ENCODE measurements around the gene MYBPH.

Gene MYBPH

DNA sequence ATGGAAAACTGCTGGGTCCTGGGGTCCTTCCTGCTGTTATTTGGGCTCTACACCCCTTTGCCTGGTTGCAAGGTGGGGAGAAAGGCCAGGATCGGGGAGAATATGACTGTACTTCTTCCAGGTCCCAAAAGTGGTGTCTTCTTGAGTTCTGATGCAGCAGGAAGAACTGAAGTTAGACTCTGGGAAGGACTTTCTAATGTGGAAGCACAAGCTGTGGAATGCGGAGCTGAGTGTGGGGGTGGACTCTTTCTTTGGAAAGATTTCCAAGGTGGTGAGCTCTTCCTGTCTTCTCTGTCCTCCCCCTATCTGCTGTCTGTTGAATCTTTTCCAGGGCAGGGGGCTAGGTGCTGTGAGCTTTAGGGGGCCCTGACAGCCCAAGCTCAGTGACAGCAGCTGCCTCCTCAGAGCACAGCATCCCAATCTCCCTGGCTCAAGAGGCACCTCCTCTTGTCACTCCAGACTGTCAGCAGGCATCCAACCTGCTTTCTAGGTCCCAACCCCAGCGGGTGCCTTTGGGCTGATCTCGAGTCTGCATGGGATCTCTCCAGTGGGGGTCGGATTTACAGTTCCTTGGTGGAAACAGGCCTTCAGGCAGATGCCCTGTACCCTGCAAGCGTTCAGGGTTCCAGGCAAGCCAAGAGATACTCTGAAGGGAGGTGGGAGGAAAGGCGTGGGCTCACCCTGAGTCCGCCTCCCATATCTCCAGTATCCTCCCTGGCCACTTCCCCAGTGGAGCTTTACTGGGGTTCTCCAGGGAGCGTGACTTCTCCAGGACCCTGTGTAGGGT lies 24.9 kb downstream of the MYBPH start:
- DNase-seq (ENCODE audit: low spot score) = no peak
- no peak for FAIRE-seq

DNA sequence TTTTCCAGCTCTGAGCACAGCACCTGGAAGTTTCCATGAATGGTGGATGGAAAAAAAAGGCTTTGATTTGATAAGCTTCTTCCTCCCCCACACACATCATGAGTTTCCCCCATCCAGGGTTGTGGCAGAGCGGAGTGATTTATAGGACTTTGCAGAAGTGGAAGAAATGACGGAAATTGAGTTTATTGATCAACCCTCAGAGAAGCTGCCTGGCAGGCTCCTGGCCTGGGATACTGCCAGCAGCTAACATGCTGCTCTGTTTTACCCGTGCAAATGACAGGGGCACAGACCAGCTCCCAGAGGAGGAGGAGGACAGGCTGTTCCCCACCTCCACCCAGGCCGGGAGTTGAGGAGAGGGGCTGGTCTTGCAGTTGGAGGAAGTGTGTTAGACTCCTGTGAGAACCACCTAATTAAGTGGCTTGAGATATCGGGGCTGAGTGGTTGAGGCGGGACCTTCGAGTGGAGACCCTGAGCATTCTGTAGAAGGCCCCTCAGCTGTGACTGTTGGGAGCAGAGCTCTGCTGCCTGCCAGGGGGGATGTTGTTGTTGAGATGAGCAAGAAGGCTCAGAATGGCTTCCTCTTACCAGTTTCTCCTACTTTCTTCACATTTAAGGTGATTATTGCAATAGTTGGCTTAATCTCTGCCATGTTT lies 26.3 kb downstream of the MYBPH start:
- no peak for DNase-seq (ENCODE audit: low spot score)
- FAIRE-seq = no peak

DNA sequence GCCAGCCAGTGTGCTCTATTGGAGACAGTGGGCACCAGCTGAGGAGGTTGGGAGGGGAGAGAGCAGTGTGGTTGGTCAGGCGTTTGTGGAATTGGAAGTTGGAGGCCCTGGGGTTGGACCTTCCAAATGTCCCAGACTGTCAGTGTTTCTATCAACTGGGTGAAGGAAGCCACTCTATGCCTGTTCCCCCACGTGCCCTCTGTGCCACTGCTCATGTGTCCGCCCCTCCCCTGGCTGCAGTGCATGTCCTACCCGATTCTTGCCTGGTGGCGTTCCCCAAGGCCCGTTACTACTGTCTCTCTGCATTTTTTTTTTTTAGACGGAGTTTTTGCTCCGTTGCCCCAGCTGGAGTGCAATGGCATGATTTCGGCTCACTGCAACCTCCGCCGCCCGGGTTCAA lies 27.0 kb downstream of the MYBPH start:
- no peak for DNase-seq (ENCODE audit: low spot score)
- no peak for FAIRE-seq

DNA sequence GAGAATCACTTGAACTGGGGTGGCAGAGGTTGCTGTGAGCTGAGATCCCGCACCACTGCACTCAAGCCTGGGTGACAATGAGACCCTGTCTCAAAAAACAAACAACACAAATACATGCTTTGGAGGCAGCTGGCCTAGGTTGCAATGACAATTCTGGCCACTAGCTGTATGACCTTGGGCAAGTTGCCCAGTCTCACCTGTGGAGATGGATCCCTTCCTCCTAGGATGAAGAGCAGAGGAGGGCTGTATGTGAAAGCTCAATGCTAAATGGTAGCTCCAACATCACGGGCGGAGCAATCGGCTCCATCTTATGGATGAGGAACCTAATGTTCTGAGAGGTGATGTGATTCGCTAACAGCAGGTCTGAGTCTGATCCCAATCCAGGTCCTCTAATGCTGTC lies 27.5 kb downstream of the MYBPH start:
- DNase-seq (ENCODE audit: low spot score) (no peak), FAIRE-seq (no peak)

DNA sequence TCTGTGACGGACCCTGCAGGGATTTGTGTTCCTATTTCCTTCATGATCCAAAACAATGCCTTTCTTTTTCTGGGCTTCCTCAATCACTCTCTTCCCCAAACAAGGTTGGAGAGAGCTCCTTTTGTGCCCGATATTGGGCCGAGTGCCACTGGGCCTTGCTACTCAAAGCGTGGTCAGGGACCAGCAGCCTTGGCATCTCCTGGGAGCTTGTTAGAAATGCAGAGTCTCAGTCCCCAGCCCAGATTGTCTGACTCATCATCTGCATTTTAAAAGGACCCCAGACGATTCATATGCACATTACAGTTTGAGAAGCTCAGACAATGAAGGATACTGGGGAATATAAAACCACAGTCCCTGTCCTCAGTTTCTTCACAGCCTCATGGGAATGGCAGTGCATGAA lies 28.2 kb downstream of the MYBPH start:
- DNase-seq (ENCODE audit: low spot score) = no peak
- no peak for FAIRE-seq

DNA sequence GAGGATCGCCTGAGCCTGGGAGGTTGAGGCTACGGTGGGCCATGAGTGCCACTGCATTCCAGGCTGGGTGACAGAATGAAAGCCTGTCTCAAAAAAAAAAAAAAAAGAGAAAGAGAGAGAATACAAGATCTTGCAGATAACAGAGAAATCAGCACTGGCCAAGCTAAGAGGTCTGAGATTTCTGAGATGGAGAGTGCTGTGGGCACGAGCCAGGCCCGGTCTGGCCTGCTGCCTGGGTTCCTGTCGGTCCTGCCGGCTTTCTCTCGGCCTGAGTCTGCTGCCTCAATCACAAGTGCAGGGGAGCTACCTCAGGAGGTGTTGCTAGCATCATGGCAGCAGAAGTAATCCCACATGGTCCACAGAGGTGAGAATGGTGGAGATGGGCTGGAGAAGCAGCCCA lies 29.1 kb downstream of the MYBPH start:
- DNase-seq (ENCODE audit: low spot score) = no peak
- FAIRE-seq = no peak

DNA sequence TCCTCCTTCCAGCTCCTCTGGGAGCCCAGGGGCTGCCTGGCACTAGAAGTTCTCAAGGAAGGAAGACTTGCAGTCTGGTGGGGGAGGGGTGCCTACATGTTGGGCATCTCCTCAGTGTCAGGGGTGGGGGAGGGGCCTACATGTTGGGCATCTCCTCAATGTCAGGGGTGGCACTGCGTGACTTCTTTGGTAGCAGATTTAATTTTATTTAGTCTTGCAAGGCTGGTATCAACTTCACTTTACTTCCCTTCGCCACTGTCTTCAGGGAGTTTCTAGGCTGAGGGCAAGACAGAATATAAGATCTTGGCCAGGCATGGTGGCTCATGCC lies 29.6 kb downstream of the MYBPH start:
- DNase-seq (ENCODE audit: low spot score) = no peak
- FAIRE-seq = no peak

DNA sequence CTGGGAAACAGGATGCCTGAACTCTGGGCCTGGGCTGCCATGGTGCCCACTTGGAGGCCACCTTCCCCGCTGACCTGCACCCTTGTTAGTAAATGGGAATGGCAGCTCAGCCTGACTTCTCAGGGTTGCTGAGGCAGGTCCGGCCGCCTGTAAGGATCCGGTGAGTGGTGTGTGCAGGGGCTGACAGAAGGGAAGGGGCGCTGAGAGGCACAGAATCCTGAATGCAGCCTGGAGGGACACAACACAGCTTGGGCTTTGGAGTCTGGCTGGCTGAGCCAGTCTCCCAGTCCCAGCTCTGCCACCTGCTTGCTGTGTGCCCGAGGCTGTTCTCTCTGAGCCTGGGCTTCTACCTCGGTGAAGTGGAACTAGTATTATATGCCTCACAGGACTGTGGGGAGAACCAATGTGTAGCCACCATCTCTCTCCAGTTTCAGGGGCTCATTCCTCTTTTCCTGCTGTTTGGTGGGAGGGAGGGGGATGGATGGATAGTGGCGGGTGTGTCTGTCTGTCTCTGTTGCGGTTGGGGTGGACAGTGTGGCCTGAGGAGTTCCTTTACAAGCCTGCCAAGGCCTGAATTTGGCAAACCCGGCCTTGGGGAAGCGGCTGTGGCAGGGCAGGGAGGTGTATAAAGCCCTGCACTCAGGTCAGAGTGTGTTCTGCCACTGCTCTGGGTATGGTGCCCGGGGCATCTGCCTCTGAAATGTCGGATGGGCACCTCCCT lies 30.1 kb downstream of the MYBPH start:
- FAIRE-seq = no peak
- no peak for DNase-seq (ENCODE audit: low spot score)

DNA sequence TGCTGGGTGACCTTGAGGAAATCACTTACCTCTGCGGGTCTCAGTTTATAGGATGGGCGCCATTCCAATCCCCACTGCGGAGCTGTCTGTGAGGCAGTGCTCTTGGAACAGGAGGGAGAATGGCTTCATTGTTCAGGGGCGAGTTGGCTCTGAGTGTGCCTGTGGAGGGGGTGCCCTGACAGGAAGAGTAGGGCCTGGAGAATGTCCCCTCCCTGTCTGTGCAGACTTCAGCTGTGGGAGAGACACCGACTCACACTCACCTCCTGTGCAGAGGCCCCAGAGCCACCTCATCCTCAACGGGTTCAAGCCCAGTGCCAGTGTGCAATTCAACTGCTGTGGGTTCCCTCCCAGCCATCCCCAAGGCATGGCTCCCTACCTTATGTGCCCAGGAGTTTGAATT lies 31.0 kb downstream of the MYBPH start:
- DNase-seq (ENCODE audit: low spot score) (peak; percentile 80), FAIRE-seq (peak; percentile 87)

DNA sequence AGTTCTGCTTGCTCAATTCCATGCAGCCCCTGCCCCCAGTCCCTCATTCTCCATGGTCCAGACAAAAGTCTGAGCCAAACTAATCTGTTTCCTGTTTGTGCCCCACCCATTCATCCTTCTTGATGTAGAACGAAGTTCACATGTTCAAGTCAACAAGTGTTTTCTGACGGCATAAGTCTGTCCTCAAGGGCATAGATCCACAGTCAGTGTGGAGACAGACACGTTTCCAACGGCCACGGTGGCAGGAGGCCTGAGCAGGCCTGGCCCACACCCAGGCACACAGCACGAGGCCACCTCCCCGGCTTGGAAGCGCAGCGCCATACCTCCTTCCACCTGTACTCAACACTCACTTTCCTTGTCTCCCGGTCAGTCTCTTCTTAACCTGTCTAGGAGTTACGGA lies 32.0 kb downstream of the MYBPH start:
- DNase-seq (ENCODE audit: low spot score) = no peak

DNA sequence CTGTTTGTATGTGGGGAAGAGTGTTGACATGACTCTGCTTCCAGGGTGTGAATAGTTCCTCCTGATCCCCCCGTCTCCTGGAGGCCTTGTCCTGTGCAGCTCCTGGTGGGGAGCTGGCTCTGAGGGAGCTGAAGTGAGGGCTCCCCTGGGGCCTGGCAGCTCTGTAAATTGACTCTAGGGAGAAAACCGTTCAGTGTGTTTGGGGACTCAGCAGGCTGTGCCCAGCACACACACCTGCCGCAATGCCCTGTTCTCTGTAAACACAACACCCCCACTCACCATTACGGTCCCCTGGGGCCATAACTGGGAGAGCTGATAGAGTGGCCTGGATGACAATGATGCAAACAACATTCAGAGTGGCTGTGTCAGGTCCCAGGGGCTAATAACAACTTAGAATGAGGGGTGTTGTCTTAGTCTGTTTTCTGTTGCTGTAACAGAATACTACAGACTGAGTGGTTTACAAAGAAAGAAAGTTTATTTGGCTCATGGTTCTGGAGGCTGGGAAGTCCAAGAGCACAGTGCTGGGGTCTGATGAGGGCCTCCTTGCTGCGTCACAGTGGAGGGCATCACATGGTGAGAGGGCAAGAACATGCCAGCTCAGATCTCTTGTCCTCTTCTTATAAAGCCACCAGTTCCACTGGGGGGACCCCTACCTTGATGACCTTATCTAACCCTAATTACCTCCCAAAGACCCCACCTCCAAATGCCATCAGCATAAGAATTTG lies 32.8 kb downstream of the MYBPH start:
- DNase-seq (ENCODE audit: low spot score) = no peak
- FAIRE-seq = no peak

More for the DNA sequence above, 32.0 kb downstream of the MYBPH start:
- FAIRE-seq = no peak

DNA sequence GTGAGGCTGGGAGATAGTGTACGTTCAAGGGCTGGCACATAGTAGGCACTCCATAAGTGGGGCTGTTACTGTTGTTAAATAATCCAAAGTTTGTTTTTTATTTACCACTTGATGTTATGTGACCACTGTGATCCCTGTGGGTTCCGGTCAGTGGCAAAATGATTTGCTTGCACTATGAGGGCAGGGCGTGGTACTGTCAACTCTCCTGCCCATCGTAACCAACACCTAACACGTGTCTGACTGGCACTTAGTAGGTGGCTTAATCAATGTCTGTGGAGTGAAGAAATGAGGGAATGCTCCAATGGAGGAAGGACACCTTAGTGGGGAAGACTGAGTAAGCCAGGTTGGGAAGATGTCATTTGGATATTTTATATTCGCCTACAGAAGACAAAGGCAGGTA lies 33.5 kb downstream of the MYBPH start:
- no peak for FAIRE-seq
- DNase-seq (ENCODE audit: low spot score) = no peak

DNA sequence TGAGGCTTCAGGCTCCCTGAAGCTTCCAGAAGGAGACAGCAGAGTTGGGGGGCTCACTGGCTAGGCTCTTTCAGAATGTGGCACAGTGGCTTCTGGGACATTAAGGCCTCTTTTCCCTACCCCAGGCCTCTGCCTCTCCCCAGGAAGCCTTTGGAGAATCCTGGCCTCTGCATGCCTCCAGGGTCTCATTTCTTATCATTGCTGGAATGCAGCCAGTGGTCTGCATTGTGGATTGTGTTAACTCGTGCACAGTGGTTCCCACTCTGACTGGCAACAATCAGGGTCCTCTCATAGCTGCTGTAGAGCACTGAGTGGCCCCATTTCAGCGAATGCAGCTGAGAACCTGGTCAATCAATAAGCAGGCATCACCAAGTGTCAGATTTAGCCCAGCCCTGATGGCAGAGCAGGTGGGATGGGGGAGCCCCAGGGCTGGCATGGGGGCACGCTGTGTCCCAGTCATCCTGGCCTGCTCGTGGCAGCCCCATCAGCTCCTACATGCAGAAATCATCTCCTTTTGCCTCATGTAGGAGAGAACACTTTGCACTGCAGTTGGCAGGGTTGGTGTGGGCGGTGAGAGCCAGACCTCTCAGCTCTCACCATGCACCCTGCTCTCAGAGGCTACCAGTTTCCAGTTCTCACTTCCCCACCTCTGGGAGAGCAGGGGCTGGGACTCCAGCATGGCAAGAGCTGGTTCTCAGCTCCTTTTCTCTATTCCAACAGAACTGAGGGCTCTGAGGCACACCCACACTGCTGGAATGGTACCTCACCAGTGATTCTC lies 34.7 kb downstream of the MYBPH start:
- DNase-seq (ENCODE audit: low spot score) (no peak), FAIRE-seq (no peak)

DNA sequence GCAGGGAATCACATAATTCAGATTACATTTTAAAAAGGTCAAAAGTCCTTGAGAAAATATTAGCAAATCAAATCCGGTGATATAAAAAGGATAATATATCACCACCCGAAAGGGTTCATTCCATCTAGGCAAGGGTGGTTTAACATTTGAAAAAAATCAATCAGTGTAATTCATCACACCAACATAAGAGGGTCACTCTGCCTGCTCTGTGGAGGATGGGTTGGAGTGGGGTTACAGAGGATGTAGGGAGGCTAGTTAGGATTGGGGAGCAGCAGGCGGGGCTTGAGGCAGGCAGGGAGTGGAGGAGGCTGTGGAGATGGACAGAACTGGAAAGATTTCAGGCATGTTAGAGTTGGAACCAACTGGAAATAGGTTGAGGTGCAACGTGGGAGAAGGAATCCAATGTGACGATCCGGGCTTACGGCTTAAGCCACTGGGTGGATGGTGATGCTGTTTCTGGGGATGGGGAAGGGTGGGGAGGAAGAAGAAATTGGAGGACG lies 35.6 kb downstream of the MYBPH start:
- DNase-seq (ENCODE audit: low spot score) = no peak
- no peak for FAIRE-seq

DNA sequence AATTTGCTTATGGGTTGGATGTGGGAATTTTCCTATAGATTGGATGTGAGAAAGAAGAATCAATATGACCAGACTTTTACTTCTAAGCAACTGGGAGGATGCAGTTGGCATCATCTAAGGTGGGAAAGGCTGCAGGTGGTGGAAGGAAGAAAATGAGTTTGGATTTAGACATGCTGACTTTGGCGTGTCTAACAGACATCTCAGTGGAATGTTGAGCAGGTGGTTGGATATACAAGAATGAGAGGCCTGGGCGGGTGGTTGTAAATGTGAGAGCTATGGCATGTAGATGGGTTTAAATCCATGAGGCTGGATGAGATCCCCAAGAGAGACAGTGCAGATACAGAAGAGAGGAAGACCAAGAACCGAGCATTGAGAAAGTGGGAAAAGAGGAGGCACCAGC lies 37.6 kb downstream of the MYBPH start:
- FAIRE-seq (no peak), DNase-seq (ENCODE audit: low spot score) (no peak)

DNA sequence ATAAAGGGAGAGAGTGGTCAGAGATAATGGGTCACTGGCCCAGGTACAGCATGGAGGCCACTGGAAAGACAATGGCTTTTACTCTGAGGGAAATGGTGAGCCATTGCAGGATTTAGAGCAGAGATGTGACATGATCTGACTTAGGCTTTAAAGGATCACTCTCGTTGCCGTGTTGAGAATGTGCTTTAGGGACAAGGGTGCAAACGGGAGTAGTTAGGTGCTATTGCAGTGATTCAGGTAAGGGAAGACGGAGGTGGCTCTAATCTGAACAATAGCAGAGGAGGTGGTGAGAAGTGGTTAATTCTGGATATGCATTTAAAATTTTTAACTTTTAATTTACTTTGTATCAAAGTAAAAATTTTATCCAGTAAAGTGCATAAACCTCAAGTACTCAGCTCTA lies 38.3 kb downstream of the MYBPH start:
- FAIRE-seq (no peak), DNase-seq (ENCODE audit: low spot score) (no peak)

DNA sequence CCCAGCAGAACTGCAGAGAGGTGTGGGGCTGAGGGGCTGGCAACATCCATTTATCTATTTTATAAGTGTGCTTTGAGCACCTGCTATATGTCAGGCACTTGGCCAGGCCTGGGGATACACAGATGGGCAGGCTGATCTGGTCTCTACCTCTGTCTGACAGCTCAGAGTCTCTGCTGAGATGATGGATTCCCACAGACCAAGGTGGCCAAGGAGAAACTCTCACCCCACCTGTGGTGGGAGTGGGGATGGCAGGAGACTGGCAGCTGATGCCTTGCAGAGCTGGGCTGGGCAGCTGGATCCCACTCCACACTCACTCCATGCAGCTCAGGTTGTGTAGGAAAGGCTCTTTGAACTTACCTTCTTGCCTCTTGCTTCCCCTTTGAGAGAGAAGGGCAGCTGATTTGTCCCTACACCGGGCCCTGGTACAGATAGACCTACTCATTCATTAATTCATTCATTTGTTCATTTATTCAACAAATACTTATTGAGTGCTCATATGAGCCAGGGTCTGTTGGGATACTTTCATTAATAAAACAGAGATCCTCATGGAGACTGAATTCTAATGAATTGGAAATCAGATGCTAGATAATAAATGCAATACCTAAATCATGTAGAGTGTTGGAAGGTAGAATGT lies 39.1 kb downstream of the MYBPH start:
- DNase-seq (ENCODE audit: low spot score) (no peak), FAIRE-seq (no peak)

DNA sequence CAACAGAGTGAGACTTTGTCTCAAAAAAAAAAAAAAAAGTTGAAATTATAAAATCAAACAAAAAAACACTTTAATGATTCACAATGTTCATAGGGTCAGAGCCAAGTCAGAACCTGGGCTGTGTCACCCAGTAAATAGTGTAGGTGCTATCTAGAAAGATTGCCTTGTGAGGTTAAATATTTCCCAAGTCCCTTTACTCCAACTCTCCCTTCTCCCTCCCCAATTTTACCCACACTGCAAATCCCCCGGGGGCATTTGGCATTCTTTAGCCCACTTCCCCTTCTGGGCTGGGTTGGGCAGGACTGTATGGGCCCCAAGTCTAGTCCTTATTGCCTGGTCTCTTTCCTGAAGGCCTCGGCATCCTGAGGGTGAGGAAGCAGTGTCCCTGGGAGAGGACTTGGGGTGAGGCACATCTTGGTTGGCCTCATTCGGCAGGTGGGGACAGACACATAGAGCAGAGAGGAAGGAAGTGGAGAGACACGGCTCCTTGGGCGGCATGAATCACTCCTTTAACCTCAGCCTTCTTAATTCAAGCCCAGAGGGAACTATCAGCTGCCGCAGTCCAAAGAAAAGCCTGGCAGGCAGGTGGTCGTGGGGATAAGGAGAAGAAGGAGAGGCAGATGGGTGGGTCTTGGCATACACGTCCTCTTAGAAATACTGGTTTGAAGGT lies 39.9 kb downstream of the MYBPH start:
- FAIRE-seq = no peak
- no peak for DNase-seq (ENCODE audit: low spot score)

DNA sequence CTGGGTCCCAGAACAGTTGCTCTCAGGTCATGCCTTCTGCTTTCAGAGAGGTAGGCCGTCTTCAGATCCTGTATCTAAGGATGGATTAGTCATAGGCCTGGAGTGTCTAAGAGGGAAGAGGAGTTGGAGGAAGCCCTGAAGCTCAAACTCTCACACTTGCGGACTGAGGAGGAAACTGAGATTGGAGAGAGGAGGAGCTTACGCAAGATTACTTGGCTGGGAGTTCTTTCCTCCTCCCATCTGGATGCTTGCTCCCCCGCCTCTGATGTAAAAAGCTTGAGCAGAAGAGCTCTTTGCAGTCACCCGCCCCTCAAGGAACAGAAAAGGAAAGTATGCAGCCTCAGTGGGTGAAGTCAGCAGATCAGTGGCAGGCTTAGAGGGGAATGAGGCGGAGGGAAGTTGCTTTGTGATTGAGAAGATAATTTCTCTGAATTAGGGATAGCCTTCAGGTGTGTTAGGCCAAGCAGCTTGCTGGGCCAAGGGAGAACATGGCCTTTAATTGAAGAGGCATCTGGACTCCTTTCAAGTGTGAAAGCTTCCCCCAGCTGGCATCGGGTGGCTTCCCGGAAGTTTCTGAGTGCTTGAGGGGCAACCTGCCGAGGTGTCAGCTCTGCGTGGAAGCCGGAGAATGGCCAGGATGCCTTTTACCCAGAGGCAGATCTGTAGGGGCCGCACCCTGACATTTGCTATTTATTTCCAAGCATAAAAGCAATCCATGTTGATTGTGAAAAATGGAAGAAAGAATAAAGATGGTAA lies 41.5 kb downstream of the MYBPH start:
- FAIRE-seq = no peak
- no peak for DNase-seq (ENCODE audit: low spot score)
